Measurements from ENCODE around the gene SEMA4D. TPM values are rescaled to one million over a fixed set of nuclear protein-coding genes. Genes with fewer than 3 reads are reported as not detected.

Gene SEMA4D
- total and polyA plus RNA-seq, 2 of the 13 experiments (the other 11 are each of a cell fraction or from before 2014, with no cell fraction given), result 0.13 to 0.16 TPM

DNA sequence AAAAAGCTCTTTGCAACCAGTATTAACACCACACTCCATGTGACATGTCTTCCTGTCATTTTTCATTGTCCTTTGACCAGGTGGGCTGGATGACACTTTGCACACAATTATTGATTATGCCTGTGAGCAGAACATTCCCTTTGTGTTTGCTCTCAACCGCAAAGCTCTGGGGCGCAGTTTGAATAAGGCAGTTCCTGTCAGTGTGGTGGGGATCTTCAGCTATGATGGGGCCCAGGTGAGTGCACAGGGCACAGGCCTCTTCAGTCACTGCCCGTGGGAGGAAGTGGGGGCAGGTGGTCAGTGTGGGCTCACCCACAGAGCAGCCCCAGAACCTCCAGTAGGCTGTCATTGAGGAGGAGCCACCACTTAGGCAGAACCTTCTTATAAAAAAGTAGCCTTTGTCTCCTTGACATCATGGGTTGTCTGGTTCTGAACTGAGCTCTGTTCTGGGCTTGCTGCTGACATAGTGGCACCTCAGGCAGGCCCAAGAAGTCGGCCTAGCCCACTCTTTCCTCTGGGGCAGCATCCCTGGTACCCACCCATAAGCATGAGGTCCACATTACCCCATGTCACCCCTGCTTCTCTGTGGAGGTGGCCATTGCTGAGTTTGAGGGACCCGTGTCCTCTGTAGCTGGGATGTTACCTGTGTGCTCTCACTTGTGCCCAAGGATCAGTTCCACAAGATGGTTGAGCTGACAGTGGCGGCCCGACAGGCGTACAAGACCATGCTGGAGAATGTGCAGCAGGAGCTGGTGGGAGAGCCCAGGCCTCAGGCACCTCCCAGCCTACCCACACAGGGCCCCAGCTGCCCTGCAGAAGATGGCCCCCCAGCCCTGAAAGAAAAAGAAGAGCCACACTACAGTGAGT, 140.3 kb downstream of the SEMA4D start (continued):
- peak; percentile 88 for TF ChIP-seq TOPORS (CRISPR knock-in tag; IDR thresholded peaks at IDR 0.05)
- TF ChIP-seq ZNF282 (IDR thresholded peaks at IDR 0.05; ENCODE audit: partially characterized antibody), result no peak
- TF ChIP-seq, protein P1, sequence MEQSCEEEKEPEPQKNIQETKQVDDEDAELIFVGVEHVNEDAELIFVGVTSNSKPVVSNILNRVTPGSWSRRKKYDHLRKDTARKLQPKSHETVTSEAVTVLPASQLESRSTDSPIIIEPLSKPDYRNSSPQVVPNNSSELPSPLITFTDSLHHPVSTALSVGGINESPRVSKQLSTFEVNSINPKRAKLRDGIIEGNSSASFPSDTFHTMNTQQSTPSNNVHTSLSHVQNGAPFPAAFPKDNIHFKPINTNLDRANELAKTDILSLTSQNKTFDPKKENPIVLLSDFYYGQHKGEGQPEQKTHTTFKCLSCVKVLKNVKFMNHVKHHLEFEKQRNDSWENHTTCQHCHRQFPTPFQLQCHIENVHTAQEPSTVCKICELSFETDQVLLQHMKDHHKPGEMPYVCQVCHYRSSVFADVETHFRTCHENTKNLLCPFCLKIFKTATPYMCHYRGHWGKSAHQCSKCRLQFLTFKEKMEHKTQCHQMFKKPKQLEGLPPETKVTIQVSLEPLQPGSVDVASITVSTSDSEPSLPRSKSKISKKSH (CRISPR knock-in tag; IDR thresholded peaks at IDR 0.05; ENCODE audit: borderline replicate concordance), result no peak
- TF ChIP-seq, protein P2, sequence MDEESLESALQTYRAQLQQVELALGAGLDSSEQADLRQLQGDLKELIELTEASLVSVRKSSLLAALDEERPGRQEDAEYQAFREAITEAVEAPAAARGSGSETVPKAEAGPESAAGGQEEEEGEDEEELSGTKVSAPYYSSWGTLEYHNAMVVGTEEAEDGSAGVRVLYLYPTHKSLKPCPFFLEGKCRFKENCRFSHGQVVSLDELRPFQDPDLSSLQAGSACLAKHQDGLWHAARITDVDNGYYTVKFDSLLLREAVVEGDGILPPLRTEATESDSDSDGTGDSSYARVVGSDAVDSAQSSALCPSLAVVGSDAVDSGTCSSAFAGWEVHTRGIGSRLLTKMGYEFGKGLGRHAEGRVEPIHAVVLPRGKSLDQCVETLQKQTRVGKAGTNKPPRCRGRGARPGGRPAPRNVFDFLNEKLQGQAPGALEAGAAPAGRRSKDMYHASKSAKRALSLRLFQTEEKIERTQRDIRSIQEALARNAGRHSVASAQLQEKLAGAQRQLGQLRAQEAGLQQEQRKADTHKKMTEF (CRISPR knock-in tag; IDR thresholded peaks at IDR 0.05), result peak; percentile 93
- TF ChIP-seq ZNF432 (CRISPR knock-in tag; IDR thresholded peaks at IDR 0.05; ENCODE audit: borderline replicate concordance), result no peak
- TF ChIP-seq, protein P3, sequence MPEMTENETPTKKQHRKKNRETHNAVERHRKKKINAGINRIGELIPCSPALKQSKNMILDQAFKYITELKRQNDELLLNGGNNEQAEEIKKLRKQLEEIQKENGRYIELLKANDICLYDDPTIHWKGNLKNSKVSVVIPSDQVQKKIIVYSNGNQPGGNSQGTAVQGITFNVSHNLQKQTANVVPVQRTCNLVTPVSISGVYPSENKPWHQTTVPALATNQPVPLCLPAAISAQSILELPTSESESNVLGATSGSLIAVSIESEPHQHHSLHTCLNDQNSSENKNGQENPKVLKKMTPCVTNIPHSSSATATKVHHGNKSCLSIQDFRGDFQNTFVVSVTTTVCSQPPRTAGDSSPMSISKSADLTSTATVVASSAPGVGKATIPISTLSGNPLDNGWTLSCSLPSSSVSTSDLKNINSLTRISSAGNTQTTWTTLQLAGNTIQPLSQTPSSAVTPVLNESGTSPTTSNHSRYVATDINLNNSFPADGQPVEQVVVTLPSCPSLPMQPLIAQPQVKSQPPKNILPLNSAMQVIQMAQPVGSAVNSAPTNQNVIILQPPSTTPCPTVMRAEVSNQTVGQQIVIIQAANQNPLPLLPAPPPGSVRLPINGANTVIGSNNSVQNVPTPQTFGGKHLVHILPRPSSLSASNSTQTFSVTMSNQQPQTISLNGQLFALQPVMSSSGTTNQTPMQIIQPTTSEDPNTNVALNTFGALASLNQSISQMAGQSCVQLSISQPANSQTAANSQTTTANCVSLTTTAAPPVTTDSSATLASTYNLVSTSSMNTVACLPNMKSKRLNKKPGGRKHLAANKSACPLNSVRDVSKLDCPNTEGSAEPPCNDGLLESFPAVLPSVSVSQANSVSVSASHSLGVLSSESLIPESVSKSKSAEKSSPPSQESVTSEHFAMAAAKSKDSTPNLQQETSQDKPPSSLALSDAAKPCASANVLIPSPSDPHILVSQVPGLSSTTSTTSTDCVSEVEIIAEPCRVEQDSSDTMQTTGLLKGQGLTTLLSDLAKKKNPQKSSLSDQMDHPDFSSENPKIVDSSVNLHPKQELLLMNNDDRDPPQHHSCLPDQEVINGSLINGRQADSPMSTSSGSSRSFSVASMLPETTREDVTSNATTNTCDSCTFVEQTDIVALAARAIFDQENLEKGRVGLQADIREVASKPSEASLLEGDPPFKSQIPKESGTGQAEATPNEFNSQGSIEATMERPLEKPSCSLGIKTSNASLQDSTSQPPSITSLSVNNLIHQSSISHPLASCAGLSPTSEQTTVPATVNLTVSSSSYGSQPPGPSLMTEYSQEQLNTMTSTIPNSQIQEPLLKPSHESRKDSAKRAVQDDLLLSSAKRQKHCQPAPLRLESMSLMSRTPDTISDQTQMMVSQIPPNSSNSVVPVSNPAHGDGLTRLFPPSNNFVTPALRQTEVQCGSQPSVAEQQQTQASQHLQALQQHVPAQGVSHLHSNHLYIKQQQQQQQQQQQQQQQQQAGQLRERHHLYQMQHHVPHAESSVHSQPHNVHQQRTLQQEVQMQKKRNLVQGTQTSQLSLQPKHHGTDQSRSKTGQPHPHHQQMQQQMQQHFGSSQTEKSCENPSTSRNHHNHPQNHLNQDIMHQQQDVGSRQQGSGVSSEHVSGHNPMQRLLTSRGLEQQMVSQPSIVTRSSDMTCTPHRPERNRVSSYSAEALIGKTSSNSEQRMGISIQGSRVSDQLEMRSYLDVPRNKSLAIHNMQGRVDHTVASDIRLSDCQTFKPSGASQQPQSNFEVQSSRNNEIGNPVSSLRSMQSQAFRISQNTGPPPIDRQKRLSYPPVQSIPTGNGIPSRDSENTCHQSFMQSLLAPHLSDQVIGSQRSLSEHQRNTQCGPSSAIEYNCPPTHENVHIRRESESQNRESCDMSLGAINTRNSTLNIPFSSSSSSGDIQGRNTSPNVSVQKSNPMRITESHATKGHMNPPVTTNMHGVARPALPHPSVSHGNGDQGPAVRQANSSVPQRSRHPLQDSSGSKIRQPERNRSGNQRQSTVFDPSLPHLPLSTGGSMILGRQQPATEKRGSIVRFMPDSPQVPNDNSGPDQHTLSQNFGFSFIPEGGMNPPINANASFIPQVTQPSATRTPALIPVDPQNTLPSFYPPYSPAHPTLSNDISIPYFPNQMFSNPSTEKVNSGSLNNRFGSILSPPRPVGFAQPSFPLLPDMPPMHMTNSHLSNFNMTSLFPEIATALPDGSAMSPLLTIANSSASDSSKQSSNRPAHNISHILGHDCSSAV (CRISPR knock-in tag; IDR thresholded peaks at IDR 0.05; ENCODE audit: borderline replicate concordance), result no peak
- TF ChIP-seq TARDBP (CRISPR knock-in tag; IDR thresholded peaks at IDR 0.05), result peak; percentile 94
- no peak for TF ChIP-seq ZNF430 (CRISPR knock-in tag; IDR thresholded peaks at IDR 0.05)
- TF ChIP-seq KMT2B (CRISPR knock-in tag; IDR thresholded peaks at IDR 0.05), result peak; percentile 35; the same call in 1 of the 2 replicates
- TF ChIP-seq, protein P4, sequence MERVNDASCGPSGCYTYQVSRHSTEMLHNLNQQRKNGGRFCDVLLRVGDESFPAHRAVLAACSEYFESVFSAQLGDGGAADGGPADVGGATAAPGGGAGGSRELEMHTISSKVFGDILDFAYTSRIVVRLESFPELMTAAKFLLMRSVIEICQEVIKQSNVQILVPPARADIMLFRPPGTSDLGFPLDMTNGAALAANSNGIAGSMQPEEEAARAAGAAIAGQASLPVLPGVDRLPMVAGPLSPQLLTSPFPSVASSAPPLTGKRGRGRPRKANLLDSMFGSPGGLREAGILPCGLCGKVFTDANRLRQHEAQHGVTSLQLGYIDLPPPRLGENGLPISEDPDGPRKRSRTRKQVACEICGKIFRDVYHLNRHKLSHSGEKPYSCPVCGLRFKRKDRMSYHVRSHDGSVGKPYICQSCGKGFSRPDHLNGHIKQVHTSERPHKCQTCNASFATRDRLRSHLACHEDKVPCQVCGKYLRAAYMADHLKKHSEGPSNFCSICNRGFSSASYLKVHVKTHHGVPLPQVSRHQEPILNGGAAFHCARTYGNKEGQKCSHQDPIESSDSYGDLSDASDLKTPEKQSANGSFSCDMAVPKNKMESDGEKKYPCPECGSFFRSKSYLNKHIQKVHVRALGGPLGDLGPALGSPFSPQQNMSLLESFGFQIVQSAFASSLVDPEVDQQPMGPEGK (CRISPR knock-in tag; IDR thresholded peaks at IDR 0.05), result peak; percentile 86
- peak; percentile 83 for TF ChIP-seq ZMYM4 (CRISPR knock-in tag; IDR thresholded peaks at IDR 0.05)
- peak; percentile 77; the same call in 1 of the 2 replicates for TF ChIP-seq CBX5 (CRISPR knock-in tag; IDR thresholded peaks at IDR 0.05; ENCODE audit: borderline replicate concordance)
- peak; percentile 21 for TF ChIP-seq YY1 (IDR thresholded peaks at IDR 0.05; ENCODE audit: insufficient read depth, insufficient replicate concordance, low read depth, low read length)
- TF ChIP-seq, protein P5, sequence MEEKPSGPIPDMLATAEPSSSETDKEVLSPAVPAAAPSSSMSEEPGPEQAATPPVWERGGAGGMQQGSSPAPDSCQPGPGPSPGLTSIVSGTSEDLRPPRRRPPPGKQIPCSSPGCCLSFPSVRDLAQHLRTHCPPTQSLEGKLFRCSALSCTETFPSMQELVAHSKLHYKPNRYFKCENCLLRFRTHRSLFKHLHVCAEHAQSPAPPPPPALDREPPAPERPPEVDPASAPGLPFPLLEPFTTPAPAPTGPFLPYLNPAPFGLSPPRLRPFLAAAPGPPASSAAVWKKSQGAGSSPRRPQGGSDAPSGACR (CRISPR knock-in tag; IDR thresholded peaks at IDR 0.05), result peak; percentile 43; the same call in 1 of the 2 replicates
